Posterior cingulate gyrus (tissue), 11 donors: Measurements from ENCODE around the gene GRIA1.
"Not testable (repeated sequence)": the region's sequence is repeated elsewhere in the genome, so short reads cannot be mapped to it uniquely, and the experiment has no call there.

Source experiments
- DNase-seq, 10 donors: peaks; one replicate each; pipeline versions ENCODE4 v3.0.0 to v3.0.0-alpha.2; 2020 to 2021; ENCODE audit warnings: mixed read lengths in 3 of 10
- intact Hi-C: fragments of 100-400 bp; cut with DNase I; formaldehyde crosslinking; loops from one replicate; pipeline ENCODE4 v1.15.1; 2023

Gene GRIA1

GRCh38 chr5:153807801-153808200, 317.3 kb downstream of the GRIA1 start:
- intact Hi-C loops: no loop called here
- no peak for DNase-seq

- intact Hi-C loops: no loop called here
- no peak for DNase-seq
These were observed 318.7 kb downstream of the GRIA1 start for GRCh38 chr5:153809166-153809565.

- intact Hi-C loops: no loop called here
- no peak for DNase-seq
These were observed 323.4 kb downstream of the GRIA1 start for GRCh38 chr5:153813901-153814300.

- no peak for DNase-seq
- intact Hi-C loops: no loop called here
These were observed 326.4 kb downstream of the GRIA1 start for GRCh38 chr5:153816870-153817269.

- no peak for DNase-seq
- intact Hi-C loops: no loop called here
These were observed 328.2 kb downstream of the GRIA1 start for GRCh38 chr5:153818626-153819025.

GRCh38 chr5:153823036-153823435, 332.6 kb downstream of the GRIA1 start:
- DNase-seq: no peak
- intact Hi-C loops: loop anchor here (10.0 kb wide), 1 partner anchor 132 kb away; no protein-coding TSS in a partner anchor

GRCh38 chr5:153824909-153825308, 334.4 kb downstream of the GRIA1 start:
- intact Hi-C loops: loop anchor here (10.0 kb wide), 1 partner anchor 130 kb away; no protein-coding TSS in a partner anchor
- no peak for DNase-seq

- intact Hi-C loops: loop anchor here (10.0 kb wide), 1 partner anchor 127 kb away; no protein-coding TSS in a partner anchor
- DNase-seq: peak in 2 of 10 donors; percentile 8 to 12
These were observed 336.9 kb downstream of the GRIA1 start for GRCh38 chr5:153827397-153827796.

GRCh38 chr5:153829510-153830065, 339.1 kb downstream of the GRIA1 start:
- no peak for DNase-seq
- intact Hi-C loops: loop anchor here (10.0 kb wide), 1 partner anchor 125 kb away; no protein-coding TSS in a partner anchor

- no peak for DNase-seq
- intact Hi-C loops: no loop called here
These were observed 341.5 kb downstream of the GRIA1 start for GRCh38 chr5:153831973-153832372.

- DNase-seq: no peak
- intact Hi-C loops: no loop called here
These were observed 345.5 kb downstream of the GRIA1 start for GRCh38 chr5:153835891-153836515.

GRCh38 chr5:153849303-153850113, 359.0 kb downstream of the GRIA1 start:
- DNase-seq, intact Hi-C loops: not testable (repeated sequence)

GRCh38 chr5:153860195-153860886, 369.9 kb downstream of the GRIA1 start:
- intact Hi-C loops: no loop called here

GRCh38 chr5:153862906-153863305, 372.4 kb downstream of the GRIA1 start:
- DNase-seq, intact Hi-C loops: not testable (repeated sequence)

More at GRCh38 chr5:153860195-153860886, 369.9 kb downstream of the GRIA1 start:
- DNase-seq: no peak
